ENCODE measurements around the gene SORT1.
A peak's percentile ranks its signal among the peaks of the same experiment; 100 is the strongest.
"Not testable (repeated sequence)": the region's sequence is repeated elsewhere in the genome, so short reads cannot be mapped to it uniquely, and the experiment has no call there.

Gene SORT1

DNA sequence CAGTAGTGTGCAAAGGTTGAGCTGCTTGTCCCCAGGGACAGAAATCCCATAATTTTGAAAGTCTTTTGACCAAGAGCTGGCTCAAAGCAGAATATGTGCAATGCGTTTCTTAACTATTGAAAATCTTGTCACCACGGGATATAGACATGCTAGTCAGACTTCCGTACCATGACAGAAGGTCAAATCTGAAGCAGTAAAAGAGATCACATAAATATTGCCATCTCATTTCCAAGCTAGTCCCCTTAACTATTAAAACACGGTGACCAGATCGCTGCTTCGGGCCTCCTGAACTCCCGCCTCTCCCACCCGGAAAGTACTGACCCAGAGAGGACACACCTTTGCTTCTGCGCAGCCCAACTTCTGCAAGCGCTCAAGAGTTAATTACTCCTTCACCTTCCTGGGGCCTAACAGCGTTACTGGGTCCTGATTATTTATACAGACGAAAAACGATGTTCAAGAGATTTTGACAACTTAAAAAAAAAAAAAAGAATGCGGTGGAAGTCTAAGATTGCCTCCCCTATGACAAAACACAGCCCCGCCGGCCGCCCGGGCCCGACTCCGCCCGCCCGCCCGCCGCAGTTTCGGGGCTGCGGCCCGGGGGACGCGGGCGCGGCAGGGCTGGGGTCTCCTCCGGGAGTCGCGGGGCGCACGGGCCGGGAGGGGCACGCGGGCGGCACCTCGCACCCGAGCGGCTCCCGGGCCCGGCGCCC lies 692 bp downstream of the SORT1 start:
- DNase-seq (ENCODE audit: low spot score) = peak; percentile 38

DNA sequence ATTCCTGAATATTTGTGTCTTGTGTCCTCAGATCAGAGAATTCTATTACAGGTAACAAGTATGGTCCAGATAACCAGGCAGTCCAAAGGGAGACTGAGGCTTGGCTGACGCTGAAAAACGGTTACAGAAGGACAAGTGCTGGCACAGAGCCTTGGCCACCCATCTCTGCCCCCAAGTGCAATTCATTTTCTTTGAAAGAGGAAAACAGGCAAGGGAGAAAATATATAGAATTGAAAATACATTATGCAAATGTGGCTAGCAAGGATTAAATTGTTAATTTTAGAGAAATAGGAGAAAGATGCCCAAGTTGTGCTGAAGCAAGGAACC lies 1.2 kb downstream of the SORT1 start:
- DNase-seq (ENCODE audit: low spot score) = peak; percentile 66

DNA sequence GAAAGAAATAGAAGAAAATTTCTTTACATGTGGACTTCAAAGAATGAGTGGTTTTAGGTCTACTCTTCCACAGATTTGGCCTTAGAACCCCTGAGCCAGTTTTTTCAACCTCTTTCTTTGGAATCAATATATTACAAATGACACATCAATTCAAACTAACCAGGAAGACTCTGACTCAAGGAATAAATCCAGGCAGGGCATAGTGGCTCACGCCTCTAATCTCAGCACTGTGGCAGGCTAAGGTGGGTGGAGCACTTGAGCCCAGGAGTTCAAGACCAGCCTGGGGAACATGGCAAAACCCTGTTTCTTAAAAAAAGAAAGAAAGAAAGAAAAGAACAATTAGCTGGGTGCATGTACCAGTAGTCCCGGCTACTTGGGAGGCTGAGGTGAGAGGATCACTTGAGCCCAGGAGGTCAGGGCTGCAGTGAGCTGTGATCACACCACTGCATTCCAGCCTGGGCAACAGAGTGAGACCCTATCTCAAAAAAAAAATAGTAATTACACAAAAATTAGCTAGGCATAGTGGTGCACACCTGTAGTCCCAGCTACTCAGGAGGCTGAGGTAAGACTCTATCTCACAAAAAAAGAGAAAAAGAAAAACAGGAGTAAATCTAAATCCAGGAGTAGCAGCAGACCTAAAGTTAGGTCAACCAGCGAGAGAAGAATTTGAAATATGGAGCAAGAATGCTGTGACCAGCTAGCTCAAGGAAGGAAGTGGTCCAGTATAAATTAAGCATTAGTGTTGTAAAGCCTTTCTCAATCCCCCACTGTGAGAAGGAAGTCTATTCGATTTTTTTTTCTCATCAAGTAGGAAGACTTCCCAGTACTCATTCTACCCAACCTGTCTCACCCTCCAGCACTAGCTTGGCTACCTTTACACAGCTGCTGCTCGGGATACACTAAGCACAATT lies 1.9 kb downstream of the SORT1 start:
- DNase-seq (ENCODE audit: low spot score) = peak; percentile 60

DNA sequence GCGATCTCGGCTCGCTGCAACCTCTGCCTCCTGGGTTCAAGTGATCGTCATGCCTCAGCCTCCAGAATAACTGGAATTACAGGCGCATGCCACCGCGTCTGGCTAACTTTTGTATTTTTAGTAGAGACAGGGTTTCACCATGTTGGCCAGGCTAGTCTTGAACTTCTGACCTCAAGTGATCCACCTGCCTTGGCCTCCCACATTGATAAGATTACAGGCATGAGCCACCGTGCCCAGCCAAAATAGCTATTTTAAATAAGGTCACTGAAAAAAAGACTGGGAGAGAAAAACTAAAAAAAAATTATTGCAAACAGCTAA lies 2.5 kb downstream of the SORT1 start:
- DNase-seq (ENCODE audit: low spot score) = not testable (repeated sequence)

DNA sequence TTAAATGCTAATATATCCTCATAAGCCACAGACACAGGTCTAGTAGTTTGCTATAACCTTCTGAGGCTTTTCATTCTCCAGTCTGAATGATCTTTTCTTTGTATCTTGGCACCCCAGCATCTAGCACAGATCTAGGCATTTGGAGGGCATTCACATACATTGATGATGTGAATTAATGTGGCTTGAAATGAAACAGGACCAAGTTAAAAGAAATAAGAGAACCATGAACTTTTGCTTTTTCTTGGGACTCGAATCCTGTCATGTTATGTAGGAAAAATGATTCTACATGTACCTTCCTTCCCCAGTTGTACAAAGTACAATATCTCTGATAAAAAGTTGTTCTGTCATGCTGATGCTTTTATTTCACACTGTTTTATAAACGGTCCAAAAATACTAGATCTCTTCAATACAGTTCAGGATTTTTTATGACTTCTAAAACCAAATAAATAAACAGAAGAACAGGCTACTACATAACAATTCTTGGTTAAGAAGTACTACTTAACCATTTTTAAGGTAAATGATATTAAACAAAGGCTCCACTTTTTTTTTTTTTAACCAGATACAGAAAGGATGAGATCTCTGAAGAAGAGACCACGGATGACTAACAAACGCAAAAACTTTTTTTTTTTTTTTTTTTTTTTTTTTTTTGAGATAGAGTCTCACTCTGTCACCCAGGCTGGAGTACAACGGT lies 3.0 kb downstream of the SORT1 start:
- DNase-seq (ENCODE audit: low spot score) = no peak

DNA sequence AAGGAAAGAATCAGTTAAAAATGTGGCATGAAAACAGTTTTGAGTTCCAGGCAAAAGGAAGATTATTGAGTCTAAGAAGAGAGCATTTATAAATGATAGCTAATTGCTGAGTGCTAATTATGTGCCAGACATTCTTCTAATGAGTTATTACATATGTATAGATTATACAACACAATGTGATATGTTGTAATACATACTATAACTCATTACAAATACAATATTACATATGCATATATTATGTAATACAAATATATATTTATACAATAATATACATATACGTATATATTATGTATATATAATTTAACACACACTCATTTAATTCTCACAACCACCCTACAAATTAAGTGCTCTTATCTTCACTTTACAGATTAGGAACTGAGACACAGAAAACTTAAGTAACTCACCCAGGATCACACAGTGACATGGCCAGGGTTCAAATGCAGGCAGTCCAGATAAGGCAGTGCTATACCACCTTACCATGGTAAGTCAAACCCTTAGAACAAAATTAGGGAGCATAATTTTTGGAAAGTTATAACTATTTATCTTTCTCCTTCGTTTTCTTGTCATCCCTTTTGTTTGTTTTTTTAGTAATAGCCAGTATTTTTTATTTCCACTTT lies 4.0 kb downstream of the SORT1 start:
- DNase-seq (ENCODE audit: low spot score) = no peak

DNA sequence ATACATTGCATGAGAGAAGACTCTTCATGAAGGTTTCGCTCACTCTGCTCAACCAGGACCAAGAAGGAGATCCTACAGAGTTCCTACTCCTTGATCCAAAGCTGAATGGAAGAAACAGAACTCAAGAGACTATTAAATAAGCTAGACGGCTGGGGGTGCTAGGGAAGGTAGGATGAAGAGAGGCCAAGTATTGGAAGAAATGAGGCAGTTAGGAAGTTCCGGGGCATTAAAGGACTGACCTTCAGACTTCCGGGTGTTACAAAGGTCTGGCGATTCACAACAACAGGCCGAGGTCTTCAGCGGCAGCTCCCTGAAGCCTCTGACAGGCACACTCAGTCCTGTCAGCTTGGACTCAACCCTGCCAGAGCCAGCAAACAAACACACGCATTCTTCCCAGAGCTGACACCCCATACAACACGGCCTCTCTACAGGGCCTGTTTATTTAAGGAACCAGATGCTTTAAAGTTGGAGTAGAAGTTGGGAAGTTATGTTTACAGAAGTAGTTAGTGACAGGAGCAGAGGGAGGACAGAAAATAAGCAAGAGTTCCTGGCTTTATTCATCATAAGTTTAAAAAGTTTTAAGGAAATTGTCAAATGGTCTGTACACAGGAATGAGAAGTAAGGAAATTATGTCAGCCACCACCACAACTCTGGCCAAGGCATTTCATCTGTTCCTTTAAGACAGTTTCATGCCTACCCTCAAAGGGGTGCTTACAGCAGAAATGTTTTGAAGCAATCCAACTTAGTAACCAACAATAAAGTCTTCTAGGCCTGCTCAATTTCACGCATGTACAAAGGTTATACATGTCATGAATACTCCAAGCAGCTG lies 4.7 kb downstream of the SORT1 start:
- peak; percentile 92 for DNase-seq (ENCODE audit: low spot score)

DNA sequence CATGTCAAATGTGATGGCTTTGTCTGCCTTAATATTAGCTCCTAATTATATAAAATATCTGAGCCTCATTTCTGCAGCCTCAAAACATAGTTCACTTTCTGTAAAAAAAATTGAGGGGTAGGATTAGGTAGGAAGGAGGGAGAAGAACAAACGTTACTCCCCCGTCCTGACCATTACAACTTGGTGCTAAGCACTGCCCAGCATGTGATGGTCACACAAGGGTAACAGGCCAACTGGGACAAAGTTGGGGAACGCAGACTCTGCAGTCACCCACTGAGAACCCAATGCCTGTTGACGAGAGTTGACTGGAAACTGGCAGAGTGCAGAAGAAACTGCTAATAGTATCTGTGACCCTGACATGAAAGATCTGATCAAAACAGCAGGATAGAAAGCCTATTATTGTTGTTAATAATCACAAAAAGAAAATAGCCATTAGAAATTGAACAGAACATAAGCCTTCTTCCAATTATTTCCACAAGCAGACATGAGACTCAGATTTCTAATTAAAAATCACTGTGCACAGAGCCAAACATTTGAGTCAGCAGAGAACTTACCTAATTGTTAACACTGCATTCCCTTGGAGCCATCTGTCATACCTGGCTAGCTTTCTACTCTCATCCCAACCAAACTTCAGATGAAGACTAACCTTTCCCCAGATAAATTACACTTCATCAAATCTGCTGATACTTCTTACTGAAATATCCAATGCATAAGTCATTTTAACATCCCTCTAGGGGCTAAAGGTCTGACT lies 5.5 kb downstream of the SORT1 start:
- peak; percentile 84 for DNase-seq (ENCODE audit: low spot score)

DNA sequence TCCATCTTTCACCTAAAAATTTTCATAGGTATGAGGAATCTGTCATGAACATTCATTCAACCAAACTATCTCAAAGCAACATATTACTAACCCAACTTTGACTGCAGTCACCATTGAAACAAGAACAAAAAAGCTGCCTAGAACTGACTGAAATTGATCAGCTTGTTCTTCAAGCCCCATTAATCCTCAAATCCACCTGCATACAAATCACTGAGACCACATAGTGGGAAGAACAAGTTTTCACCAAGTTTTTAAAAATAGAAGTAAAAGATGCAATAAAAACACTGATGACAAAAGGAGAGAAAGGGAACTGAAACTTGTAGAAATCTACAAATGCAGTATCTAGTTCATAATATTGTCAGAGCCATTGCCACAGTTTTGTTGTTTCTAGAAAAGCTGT lies 6.1 kb downstream of the SORT1 start:
- peak; percentile 38 for DNase-seq (ENCODE audit: low spot score)

DNA sequence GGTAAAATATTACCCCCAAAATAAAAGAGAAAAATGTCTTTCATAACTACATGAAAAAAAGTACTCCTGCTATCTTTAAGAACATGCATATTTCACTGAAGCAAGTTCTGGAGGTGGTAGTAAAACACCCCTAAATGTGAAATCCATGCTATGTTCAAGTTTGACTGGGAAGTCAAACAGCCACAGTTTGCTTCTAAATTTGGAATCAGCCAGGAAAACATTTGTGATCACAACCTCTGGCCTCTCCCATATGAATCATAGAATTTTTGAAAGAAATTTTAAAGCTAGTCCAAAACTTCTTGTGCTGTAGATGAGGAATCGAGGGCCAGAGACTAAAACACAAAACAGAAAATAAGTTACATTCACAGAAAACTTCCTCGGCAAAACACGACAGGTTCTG lies 6.6 kb downstream of the SORT1 start:
- DNase-seq (ENCODE audit: low spot score) = no peak

DNA sequence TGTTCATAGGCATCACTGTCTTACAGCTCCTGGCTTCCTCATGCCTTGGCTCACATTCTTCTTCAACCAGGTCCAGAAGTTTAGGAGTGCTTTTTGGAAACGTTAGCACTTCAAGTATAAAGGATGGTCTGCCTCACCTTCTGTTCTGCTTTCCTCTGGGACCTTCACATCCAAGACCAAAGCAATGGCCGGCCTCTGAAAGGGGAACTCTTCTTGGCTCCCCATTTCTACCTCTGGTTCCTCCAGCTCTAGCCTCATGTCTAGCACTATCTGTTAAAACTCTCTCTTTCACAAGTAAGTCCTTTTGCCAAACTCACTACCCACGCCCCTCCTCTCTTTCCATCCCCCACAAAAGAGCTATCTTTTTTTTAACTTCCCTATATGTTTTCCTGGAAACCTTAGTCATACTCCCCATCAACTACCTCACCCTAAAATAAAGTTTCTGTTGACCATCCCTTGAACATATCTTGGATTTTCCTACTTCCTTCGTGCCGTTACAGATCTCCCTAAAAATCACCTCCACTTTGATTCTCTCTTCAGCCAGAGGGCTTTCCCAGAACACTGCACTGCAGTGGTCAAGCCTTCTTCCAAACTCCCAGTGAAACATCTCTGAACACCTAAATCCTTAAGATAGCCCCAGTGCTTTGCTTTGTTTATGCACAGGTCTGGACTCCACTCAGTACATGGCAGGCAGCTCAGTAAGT lies 7.9 kb downstream of the SORT1 start:
- DNase-seq (ENCODE audit: low spot score) = no peak

DNA sequence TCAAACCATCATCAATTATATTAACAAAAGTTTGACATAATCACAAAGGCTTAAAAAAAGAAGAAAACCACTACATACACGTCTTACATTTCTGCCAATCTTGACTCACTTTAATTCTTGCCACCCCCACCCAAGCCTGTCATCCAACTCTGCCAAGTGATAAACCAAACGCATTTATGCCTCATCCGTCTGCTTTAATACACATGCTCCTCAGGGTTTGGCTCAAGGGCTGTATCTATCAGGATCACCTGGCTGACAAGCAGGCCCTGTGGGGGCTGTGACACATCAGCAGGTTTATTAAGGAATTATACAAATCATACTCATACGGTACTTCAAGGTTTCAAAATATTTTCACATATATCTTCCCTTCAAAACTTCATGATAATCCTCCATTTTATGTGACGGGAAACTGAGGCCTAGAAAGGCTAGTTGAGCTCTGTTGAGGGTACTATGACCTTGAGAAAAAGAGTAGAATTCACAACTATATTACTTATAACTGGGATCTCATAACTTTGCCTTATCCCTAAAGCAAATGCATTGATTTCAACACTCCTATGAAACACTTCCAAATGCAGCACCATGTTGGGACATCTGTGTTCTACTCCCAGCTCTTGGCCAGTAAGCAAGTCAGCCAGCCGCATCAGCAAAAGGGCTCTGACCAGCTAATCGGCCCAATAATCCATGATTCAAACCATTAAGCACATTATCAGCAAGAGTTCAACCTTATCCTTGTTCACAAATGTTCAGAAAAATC lies 8.7 kb downstream of the SORT1 start:
- DNase-seq (ENCODE audit: low spot score) = no peak

DNA sequence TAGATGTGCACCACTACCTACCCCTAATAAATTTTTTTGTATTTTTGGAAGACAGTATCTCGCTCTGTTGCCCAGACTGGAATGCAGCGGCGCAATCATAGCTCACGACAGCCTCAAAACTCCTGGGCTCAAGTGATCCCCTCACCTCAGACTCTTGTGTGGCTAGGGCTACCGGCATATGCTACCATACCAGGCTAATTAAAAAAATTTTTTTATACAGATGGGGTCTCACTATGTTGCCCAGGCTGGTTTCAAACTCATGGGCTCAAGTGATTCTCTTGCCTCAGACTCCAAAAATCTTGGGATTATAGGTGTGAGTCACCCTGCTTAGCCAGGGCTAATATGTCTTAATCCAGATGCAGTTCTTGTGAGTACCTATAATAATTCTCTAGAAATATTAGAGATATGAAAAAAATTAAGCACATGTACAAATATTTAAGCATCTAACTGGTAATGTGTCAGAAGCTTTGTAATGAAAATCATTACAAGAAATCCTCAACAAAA lies 9.5 kb downstream of the SORT1 start:
- DNase-seq (ENCODE audit: low spot score) = no peak

DNA sequence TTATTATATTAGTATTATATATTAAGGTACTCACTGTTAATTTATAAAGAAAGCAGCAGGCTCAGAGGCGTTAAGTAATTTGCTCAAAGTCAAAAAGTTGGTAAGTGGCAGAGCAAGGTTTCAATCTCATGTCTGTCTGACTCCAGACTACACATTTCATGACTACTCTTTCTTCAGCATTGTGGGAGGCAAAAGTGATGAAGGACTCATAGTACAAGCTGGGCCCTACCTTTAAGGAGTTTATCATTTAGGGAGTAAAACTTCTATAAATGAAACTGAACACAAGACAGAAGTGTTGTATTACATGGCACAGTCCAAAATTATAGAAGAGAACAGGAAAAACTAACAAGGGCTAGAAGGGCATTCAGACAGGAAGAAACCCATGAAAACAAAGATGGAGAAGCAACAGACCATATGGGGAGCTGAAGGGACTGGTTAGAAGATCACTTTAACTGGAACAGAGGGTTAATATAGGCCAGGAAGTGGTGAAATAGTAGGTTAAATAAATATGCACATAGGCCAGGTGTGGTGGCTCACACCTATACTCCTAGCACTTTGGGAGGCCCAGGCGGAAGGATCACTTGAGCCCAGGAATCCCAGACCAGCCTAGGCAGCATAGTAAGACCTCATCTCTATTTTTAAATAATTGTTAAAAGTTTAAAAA lies 11.5 kb downstream of the SORT1 start:
- DNase-seq (ENCODE audit: low spot score) = no peak

DNA sequence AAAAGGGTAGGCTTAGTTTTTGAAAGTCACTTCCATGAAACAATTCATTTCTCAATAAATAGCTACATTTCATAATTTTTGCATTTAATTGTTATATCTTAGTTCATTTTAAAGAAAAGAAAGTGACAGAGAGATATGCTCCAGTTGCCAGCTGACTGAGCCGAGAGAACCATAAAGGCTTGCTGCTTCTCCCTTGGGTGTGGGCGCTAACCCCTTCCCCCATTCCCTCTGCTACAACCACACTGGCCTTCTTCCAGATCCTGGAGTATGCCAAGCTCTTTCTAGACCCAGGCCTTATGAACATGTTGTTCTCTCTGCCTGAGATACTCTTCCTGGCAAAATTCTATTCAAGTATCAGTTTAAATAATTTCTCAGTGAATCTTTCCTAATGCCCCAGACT lies 12.3 kb downstream of the SORT1 start:
- peak; percentile 58 for DNase-seq (ENCODE audit: low spot score)

DNA sequence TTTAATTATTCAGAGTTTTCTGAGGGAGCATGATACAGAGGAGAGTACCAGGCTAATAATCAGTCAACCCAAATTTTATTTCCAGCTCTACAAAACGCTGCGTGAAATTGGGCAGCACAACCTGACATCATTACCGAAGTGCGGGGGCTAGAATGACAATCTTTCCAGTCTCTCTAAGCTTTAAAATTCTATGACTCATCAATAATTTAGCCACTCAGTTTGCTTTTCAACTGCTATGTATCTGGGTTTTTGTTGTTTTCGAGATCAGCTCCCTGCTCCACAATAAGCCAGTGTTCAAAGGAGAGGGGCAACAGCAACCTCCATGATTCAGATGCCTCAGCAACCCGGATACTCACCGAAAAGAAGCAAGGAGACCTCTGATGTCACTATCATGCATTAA lies 13.9 kb downstream of the SORT1 start:
- no peak for DNase-seq (ENCODE audit: low spot score)

DNA sequence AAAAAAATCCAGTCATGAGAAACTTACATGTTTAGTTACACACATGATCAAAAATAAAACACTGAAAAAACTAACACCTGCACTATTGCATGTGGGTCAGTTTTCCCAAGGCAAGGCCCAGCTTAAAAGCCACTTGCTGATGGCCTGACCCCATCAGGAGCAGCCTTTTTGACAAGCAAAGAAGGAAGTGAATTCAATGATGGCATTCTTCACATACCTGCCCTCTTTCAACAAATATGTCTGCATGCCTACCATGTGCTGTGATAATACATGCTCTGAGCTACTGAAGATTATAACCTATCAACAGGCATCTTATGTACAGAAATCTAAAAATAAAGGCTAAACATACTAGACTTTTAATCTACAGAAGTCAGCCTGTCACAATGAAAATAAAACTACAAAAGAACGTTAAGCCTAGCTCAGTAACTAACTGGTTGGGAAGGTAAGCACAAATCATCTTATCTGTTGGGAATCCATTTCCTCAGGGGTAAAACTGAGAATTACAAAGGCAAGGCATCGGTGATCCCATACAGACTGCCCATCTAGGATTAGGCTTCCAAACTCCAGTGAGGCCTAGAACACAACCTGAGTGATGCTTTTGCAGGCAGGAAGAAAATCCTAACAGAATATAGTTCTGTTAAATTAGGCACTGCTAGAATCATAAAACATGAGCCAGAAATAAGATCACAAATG lies 14.5 kb downstream of the SORT1 start:
- DNase-seq (ENCODE audit: low spot score) = no peak

DNA sequence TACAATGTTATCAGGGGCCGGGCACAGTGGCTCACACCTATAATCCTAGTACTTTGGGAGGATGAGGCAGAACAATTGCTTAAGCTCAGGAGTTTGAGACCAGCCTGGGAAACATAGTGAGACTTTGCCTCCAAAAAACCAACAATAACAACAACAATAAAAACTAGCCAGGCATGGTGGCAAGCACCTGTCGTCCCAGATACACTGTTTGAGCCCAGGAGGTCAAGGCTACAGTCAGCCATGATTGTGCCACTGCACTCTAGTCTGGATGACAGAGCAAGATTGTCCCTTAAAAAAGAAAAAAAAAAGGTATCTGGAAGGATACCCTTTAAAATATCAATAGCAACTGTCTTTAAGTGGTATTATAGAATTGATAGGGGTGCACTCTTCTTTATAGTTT lies 16.1 kb downstream of the SORT1 start:
- DNase-seq (ENCODE audit: low spot score) = no peak
